C4-2B (cell line): ENCODE results near the gene ARHGAP32.

ENCODE experiments used
- CTCF ChIP-seq: fragments of 450-650 bp; conservative IDR thresholded peaks from 2 replicates; pipeline ENCODE4 v1.5.1; 2017; ENCODE audit warnings: mild to moderate bottlenecking
- ZFX ChIP-seq: fragments of 450-650 bp; IDR thresholded peaks from 2 replicates; pipeline ENCODE4 v1.6.1; 2017

GRCh38 chr11:129143335-129143734, 48.8 kb downstream of the ARHGAP32 start:
- TF ChIP-seq CTCF (no peak), ZFX (no peak)
